Measurements from ENCODE around the gene EIPR1.
"Not testable (repeated sequence)": the region's sequence is repeated elsewhere in the genome, so short reads cannot be mapped to it uniquely, and the experiment has no call there.

EIPR1 gene

DNA sequence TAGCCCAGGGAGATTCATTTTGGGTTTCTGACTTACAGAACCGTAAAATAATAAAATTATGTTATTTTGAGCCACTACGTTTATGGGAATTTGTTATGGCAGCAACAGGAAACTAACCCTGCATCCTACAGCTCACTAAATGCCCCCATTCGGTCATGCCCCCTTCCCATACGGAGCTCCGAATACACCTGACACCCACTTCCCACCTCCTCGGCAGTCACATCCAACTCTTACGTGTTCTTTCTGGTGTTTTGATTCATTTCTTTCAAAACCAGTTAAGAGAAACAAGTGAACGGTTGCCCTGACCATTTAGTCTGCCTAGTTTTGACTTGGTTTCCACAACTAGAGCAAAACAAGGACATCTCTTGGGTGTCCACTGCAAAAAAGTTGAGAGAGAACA, 19.7 kb downstream of the EIPR1 start:
- no peak for DNase-seq (ENCODE audit: low read depth)

DNA sequence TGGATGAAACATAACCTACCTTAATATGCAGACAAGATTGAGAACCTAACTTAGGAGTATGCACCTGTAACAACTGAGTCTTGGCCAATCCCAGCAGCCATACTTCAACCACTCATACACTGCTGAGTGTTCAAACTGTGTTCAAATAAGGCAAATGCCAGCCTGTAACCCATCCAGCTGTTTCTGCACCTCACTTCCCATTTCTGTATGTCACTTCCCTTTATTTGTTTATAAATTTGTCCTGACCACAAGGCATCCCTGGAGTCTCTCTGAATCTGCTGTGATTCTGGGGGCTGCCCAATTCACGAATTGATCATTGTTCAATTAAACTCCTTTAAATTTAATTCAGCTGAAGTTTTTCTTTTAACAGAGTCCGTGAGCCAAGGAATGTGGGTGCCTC, 20.2 kb downstream of the EIPR1 start:
- DNase-seq (ENCODE audit: low read depth), result not testable (repeated sequence)

DNA sequence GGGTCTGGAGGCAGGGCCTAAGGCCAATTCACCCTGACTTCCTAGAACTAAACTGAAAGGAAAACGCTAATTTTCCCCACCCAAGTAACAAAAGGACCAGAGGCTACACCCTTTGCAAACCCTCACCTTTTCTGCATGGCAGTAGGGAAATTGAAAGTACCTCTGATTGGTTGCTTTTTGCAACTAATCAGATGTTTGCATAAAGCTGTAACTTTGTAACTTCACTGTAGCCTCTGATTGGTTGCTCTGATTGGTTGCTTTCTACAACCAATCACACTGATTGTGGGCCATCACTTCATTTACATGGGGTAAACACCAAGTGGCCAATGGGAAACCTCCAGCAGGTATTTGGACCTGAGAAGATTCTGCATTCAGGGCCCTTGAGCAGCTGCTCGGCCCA, 20.8 kb downstream of the EIPR1 start:
- DNase-seq (ENCODE audit: low read depth), result no peak

GRCh38 chr2:3355951-3356569, 21.6 kb downstream of the EIPR1 start:
- no peak for DNase-seq (ENCODE audit: low read depth)

DNA sequence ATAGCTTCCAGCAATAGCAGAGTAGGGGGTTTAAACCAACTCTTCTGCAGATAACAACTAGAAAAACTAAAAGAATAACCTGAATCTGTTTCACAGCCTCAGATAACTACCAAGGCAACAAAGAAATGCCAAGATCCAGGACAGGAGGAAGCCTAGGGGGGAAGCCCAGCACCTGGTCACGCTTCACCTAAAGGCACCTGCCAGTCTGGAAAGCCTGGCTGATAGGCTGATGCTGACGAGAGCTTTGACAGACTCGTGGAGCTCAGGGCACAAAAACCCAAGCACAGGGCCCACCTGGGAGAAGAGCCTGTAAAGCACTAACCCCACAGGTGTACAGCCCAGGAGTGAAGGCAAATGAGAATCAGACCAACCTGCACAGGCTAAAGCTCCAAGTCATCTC, 22.6 kb downstream of the EIPR1 start:
- no peak for DNase-seq (ENCODE audit: low read depth)

DNA sequence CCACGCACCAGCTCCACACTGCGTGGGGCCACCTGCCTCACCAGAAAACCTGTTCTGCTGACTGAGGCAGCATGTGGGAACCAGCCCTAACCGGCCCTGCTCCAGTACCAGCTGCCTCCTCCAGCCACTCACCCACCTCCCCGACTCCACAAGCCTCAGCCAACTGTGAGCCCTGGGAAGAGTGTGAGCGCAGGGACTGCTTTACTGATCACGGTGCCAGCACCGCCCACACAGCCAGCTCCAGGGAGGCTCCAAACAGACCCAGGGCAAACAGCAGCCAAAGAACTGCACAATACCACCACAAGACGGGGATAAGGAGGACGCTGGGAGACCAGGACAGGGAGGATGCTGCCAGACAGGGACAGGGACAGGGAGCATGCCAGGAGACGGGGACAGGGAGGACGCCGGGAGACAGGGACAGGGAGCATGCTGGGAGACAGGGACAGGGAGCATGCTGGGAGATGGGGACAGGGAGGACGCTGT, 28.4 kb downstream of the EIPR1 start:
- DNase-seq (ENCODE audit: low read depth), result no peak

- DNase-seq (ENCODE audit: low read depth), result no peak
Measured at GRCh38 chr2:3348767-3349166, 28.9 kb downstream of the EIPR1 start.

DNA sequence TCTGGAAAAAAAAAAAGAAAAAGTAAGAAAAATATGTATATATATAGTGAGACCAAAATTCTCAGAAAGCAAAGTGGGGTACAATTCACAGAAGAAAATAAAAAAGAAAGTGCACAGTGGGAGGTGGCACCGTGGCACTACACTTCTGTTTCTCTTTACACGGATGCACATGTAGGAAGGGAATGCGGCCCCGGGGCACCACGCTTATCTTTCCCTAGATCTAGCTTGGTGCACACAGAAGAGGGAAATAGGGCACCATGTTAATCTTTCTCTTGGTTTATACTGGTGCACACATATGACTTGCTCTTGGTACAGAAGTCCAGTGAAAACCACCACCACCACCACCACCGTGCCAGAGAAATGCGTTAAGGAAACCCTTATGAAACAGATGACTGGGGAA, 32.0 kb downstream of the EIPR1 start:
- DNase-seq (ENCODE audit: low read depth), result no peak

DNA sequence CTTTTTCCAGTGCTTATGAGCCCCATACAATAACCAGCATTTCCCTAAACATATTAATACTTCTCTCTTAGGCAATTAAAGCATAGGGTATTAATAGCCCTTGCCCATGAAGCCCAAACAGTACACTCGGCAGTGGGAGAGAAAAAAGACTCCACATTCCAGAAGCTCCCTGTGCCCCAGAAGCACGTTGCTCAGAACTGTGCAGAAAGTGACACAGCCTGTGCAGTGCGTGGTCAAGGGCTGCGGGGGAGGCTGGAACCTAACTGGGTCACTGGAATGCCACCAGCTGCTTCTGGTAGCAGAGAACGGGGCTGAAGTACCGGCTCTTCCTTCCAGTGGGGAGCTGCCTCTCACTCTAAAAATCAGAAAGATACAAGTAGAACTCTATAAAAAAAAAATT, 32.7 kb downstream of the EIPR1 start:
- DNase-seq (ENCODE audit: low read depth), result no peak

DNA sequence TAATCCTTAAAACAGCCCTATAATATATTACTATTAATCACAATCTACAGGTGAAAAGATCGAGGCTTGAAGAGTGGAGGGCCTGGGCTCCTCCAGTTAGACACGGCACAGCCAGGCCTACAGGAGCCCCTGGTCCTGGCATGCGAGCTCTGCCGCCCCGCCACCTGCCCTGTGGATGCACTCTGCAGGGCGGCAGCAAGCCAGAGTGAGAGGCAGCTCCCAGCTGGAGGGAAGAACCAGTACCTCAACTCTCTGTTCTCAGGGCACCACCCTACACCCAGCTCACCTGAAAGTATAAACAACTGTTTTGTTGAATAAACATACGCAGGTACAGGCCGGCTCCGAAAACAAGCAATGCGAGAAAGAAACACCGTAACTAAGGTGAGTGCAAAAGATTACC, 34.6 kb downstream of the EIPR1 start:
- no peak for DNase-seq (ENCODE audit: low read depth)

DNA sequence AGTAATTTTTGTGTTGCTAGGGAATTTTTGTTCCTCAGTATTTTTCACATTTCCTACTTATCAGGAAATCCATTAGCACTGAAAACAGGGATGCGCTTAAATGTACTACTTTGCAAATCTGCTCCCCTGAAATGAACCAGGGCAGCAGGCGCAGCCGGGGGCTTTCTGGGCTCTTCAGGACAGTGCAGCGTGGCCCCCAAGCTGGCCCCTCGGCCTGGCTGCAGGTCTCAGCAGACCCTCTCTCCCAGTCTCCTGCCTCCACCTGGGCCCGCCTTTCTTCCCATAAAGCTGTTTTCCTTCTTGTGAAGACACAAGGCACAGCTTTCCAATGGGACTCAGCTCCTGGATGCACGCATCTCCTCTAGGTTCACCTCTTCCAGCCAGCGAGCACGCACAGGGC, 35.3 kb downstream of the EIPR1 start:
- no peak for DNase-seq (ENCODE audit: low read depth)

GRCh38 chr2:3341336-3341735, 36.3 kb downstream of the EIPR1 start:
- DNase-seq (ENCODE audit: low read depth), result no peak

DNA sequence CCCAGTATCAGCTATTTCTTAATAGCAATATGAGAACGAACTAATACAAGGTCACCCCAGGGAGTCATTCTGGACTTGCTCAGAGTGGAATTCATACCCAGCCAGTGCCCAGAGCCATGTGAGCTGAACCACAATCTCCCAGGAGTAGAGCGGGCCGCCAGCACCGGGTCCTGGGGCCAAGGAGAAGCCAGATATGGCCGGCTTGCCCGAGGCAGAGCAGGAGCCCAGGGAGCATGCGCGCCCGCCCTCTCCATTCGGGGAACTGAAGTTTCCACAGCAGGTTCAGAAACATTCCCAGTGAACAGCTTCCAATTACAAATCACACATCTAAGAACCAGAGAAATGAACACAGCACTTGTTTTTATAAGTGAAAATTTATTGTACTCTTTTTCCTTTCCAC, 37.5 kb downstream of the EIPR1 start:
- no peak for DNase-seq (ENCODE audit: low read depth)

GRCh38 chr2:3338340-3338739, 39.3 kb downstream of the EIPR1 start:
- DNase-seq (ENCODE audit: low read depth), result no peak

DNA sequence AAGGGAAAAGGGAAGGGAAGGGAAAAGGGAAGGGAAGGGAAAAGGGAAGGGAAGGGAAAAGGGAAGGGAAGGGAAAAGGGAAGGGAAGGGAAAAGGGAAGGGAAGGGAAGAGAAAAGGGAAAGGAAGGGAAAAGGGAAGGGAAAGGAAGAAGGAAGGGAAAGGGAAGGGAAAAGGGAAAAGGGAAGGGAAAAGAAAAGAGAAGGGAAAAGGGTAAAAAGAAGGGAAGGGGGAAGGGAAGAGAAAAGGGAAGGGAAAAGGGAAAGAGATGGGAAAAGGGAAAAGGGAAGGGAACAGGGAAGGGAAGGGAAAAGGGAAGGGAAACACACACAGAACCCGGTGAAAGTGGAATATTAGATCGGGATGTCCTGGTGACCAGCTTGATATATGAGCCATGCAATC, 40.8 kb downstream of the EIPR1 start:
- DNase-seq (ENCODE audit: low read depth), result no peak

DNA sequence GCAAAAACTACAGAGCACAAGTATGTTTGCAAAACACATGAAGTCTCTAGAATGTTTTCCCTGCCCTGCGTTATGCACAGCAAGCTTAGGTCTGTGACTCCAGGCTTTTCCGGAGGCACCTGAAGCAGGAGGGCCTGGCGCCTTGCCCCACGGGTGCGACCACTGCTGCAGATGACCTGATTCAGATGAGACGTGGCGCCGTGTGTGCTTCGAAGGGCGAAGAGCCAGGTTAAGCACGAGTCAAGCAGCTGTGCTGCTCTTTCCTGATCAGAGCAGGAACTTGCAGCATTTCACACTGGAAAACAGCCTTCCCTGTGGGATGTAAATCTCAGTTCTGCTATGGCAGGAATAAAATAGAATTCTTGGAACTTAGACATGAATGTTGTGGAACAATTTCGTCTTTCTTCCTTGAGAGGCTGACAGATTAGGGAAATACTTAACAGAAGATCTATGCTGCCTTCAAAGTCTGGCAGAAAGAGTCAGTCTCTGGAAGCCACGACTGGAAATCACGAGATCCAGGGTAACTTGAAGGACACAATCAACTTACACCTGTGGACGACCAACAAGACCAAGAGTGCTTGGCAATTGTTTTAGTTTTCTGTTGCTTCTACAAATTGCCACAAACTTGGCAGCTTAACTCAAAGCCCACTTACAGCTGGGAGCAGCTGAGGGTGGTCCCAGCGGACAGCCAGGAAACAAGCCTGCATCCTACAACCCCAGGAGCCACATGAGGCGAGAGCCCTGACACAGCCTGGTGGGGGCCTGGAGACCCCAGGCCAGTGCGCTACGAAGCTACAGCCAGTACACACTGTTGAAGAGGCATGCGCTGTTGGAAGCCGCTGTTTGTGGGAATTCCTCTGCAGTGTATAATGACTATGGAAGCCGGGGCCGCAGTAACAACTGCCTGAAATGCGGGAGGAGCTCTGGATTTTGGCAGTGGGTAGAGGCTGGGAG, 42.9 kb downstream of the EIPR1 start:
- DNase-seq (ENCODE audit: low read depth), result no peak

DNA sequence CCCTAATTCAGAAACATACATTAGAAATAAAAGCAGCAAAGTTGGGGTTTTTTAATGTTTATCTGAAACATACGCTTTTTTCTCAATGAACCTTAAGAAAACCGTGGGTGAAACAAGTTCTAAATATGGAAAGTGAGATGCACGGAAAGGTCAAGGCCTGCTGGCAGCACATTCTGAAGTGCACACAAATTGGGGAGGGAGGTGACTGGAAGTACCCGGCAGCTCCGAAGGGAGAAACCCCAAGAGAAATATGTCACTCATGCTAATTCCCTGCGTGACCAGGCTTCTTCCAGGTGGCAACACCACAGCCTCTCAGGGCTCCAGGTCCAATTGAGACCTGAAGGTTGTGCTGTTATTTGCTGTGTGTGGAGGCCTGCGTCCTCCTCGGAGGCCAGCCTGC, 45.5 kb downstream of the EIPR1 start:
- no peak for DNase-seq (ENCODE audit: low read depth)

- no peak for DNase-seq (ENCODE audit: low read depth)
Measured at GRCh38 chr2:3329491-3329890, 48.1 kb downstream of the EIPR1 start.

- no peak for DNase-seq (ENCODE audit: low read depth)
Measured at GRCh38 chr2:3326871-3327270, 50.7 kb downstream of the EIPR1 start.

GRCh38 chr2:3326182-3326537, 51.5 kb downstream of the EIPR1 start:
- no peak for DNase-seq (ENCODE audit: low read depth)

GRCh38 chr2:3325458-3326181, 52.0 kb downstream of the EIPR1 start:
- DNase-seq (ENCODE audit: low read depth), result no peak

DNA sequence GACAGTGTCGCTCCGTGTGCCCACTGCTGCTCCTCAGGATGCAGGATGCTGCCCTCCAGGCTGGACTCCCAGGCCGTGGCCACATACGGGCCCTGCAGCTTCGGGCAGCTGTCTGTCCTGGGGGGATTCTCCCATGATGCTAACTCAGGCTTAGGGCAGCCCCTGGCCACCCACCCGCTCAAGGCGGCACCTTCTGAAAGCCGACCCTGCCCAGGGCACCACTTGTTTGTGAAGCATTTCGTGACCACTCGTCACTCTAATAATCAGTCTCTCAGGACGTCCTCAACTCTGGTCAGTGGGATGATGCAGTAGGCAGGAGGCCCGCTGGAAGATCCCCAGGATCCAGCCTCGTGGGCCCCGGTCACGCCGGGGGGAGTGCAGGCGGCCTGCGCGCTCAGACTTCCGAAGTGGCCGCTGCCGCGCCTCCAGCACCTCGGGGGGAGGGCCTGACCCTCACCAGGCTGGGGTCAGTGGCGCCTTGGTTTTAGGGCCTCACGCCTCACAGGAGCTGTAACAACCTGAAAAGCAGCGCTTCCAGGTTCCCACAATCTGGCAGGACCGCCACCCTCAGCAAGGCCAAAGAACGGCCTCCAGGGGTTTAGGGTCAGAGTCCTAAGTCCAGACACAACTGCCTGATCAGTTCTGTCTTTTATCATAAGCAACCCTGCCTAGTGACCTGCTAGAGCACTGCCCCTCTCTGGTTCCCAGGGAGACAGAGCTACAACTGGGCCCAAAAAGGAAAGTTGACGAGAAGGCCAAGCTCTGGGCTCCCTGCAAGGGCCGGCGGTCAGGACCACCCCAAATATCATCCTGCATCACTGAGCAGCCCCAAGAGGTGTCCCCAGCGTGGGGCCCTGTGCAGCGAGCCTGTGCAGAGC, 53.0 kb downstream of the EIPR1 start:
- no peak for DNase-seq (ENCODE audit: low read depth)
